Measurements from ENCODE around the gene HSDL2.
"Not testable (repeated sequence)": the region's sequence is repeated elsewhere in the genome, so short reads cannot be mapped to it uniquely, and the experiment has no call there.

The HSDL2 gene

DNA sequence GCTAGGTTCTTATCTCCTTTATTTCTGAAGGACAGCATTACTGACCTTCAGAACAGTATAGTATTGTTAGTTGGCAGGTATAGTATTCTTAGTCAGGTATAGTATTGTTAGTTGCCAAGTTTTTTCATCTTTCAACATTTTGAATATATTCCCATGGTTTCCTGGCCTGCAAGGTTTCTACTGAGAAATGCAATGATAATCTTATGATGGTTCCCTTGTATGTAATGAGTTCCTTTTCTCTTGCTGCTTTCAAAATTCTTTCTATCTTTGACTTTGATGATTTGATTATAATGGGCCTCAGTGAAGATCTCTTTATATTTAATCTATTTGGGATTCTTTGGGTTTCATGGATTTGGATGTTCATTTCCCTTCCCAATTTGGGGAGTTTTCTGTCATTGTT lies 12.4 kb upstream of the HSDL2 start:
- DNase-seq: no peak

DNA sequence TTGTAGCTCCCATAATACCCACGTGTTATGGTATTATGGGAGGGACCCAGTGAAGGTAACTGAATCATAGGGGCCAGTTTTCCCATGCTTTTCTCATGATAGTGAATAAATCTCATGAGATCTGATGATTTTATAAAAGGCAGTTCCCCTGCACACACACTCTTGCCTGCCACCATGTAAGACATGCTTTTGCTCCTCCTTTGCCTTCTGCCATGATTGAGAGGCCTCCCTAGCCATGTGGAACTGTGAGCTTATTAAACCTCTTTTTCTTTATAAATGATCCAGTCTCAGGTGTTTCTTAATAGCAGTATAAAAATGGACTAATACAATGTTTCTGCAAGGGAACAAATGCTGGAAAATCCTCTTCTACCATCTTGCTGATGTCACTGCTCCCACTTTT lies 10.1 kb upstream of the HSDL2 start:
- no peak for DNase-seq

DNA sequence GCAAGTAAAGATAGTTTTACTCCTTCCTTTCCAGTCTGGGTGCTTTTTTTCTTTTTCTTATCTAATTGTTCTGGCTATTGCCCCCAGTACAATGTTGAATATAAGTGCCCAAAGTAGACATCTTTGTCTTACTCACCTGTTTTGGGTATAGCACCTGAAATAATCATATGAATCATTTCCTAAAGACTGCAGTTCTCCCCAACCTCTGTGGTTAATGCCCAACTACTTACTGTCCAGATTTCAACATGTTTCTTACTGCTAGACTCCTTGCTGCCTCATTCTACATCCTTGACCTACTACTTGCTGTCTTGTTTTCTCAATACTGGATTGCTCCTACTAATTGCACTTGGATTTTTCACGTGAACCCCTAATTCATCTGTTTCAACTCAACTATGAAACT lies 8.8 kb upstream of the HSDL2 start:
- no peak for DNase-seq

DNA sequence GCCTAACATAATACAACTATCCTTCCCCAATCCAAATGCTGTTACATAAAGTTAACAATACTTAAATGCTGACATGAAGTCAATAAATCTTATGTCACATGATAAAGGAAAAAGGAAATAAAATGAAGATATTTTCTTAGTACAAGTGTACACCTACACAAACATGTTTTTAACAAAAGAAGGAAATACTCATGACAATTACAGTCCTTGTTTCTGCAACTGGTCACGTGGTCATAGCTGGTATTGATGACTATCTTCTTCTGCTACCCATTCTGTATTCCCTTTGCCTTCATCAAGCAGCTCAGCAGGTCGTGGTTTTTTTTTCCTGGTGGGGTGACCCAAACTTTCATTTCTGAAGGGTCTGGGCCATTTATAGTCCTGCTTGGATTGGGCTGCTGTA lies 6.2 kb upstream of the HSDL2 start:
- not testable (repeated sequence) for DNase-seq

DNA sequence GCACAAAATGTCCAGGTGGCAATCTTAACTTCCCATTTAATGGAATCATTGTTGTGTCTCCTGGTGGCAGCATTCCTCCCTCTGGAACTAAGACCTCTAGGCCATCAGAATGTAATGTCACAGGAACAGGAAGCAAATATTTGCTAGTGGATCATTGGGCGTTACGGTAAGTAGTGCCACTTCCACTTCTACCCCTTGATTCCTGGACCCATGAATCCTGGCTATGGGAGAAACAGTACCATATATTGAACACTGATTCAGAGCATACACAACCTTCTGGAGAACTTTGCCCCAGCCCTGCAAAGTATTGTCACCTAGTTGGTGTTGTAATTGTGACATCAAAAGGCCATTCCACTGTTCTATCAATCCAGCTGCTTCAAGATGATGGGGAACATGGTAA lies 5.7 kb upstream of the HSDL2 start:
- not testable (repeated sequence) for DNase-seq

DNA sequence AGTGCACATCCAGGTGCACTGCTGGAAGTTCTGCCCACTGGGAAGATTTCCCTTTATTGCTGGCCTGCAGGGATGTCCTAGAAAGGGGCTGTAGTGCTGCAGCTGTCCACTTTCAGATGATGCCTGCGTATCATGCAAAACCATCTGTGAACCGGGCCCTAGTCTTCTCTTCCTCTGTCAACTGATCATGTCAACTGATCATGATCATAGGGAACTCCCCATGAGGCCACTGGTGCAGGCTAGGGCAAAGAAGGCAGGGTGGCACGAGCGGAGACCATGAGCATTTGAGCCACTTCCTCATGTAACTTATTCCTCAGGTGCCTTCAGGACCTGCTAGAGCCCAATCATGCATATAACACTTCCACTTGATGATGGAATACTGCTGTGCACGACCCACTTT lies 4.5 kb upstream of the HSDL2 start:
- no peak for DNase-seq

DNA sequence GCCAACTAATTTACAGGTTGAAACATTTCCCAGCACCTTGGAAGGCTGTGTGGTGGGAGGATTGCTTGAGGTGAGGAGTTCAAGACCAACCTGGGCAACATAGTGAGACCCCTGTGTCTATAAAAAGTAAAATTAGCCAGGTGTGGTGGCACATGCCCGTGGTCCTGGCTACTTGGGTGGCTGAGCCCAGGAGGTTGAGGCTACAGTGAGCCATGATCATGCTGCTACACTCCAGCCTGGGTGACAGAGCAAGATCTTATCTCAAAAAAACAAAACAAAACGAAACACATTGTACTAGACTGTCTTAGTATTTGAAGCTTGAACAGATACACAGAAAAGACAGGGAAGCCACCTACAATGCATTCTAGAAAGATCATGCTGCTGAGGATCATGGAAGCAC lies 2.8 kb upstream of the HSDL2 start:
- DNase-seq: no peak

DNA sequence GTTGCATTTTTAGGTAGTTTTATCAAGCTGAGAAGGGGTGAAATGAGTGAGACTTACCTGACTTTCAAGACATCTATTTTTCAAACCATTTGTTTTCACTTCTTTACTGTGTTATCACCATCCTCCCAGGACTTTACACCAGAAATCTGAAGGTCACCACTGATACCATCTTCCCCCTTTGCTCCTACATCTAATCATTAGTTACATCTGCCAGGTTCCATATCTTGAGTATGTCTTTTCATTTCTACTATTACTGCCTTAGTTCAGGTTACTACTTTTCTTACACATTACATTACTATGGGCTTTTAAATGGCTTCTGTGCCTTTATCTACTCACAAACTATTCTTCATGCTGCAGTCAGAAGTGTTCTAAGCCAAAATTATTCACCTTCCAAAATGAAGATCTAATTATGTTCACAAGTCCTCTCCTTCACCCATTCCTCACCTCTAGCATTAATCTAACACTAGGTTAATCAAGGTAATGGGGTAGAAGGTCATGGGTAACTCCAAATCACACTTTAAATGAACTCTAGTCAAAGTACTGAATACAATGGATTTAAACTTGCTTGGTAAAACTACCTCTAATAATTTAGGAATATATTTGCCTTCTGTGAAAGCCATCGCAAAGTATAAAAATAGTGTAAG lies 2.1 kb upstream of the HSDL2 start:
- DNase-seq: no peak

DNA sequence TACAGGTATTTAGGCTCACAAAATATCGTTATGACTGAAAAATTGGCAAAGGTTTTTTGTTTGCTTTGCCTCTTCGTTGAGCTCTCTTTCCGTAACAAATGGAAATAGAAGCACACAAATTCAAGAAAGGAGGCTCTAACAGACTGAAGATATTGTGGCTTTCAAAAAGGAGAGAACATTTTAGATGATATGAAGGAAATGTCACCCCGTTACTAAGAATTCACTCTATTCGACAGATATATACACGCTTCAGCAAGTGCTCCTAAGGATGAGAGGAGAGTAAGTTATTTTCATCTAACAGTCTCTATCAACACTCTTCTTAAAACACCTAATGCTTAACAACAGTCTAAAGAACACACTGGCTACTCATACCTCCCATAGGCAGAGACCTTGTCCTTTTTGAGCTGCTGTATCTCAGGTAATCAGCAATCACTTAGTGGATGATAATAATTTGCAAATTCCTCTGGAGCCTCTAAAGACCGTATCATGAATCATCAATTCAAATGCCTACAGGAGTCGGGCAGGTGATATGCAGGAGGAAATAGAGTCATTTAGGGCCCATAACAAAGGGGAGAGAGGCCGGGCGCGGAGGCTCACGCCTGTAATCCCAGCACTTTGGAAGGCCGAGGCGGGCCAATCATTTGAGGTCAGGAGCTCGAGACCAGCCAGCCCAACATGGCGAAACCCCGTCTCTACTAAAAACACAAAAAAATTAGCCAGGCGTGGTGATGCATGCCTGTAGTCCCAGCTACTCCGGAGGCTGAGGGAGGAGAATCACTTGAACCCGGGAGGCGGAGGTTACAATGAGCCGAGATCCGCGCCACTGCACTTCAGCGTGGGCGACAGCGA lies 1.4 kb upstream of the HSDL2 start:
- DNase-seq: peak; percentile 36

DNA sequence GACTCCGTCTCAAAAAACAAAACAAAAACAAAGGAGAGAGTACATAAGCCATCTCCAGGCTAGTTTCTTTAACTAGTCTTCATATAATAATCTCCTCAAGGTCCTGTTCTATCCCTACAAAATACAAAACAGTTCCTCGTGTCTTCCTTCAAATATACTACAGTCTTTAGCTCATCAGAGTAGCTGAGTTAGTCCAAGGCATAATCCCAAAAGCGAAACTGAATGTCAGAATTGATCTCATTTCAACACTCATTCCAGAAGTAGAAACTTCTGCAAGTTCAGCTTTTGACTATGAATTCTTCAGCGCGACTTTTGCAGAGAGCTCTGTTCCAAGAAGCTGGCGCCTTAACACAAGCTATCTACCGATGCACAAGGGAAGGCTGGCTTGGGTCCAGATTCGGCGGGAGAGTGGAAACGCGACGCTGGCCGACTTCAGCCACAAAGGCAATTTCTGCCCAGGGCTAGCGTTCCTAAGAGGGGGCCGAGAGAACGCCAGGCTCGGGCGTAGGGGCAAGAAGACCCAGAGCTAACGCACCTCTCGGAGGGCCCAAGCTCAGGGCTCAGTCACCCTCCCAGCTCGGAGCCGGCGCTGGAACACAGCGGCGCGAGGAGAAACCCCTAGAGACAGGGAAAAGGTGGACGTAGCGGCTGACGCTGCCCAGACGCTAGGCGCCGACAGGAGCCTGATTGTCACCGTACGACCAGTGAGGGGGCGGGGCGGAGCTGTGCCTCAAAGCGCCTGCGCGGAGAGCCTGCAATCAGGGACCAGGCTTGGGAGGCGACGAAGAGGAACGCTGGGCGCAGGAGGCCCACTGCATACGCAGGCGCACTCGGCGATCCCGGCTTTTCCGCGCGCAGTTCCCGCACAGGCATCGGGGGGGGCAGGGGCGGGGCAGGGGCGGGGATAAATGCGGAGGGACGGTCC lies 469 bp upstream of the HSDL2 start:
- DNase-seq: peak; percentile 98

DNA sequence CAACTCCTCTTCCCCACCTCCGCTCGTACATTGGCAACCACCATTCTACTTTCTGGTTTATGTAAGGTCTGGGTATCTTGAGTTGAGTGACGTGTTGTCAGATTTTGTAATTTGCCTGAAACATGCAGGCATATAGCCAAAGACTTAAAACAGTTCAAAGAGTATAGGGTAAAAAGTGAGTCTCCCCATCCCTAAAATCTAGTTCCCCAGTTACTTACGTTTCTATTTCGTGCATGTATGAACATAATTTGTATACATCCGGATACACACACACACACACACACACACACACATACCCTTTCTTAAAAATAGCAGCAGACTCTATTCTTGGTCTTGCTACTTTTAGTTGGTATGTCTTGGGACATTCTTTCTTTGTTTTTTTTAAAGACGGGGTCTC lies 915 bp downstream of the HSDL2 start:
- DNase-seq: no peak

DNA sequence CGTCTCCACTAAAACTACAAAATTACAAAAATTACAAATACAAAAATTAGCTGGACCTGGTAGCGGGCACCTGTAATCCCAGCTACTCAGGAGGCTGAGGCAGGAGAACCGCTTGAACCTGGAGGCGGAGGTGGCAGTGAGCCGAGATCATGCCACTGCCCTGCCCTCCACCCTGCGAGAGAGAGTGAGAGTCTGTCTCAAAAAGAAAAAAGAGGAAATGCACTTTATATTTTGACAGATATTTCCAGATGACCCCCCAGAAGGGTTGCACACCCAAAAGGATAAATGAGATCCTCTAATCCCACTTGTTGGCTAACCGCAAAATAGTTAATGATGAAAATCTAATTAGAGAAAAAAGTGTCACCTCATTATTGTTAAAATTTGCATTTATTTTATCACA lies 2.2 kb downstream of the HSDL2 start:
- no peak for DNase-seq

DNA sequence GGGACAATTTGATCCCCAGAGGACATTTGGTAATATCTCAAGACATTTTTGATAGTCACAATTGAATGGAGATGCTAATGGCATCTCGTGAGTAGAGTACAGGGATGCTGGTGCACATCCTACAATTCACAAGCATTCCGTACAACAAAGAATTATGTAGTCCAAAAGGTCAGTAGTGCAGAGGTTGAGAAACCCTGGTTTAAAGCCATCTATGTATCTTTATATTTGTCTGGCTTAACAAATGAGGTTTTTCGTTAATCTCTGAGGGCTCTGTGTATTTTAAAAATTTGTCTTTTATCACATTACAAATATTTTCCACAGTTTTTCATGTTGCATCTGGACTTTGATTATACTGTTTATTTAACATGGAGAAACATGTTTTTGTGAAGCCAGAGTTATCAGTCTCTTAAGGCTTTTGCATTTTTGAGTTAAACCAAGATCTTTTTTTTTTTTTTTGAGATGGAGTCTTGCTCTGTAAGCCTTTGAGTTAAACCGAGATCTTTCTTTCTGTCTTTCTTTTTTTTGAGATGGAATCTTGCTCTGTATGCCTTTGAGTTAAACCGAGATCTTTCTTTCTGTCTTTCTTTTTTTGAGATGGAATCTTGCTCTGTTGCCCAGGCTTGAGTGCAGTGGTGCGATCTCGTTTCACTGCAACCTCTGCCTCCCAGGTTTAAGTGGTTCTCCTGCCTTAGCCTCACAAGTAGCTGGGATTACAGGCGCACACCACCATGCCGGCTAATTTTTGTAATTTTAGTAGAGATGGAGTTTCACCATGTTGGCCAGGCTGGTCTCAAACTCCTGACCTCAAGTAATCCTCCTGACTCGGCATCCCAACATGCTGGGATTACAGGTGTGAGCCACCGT lies 2.8 kb downstream of the HSDL2 start:
- DNase-seq: no peak

DNA sequence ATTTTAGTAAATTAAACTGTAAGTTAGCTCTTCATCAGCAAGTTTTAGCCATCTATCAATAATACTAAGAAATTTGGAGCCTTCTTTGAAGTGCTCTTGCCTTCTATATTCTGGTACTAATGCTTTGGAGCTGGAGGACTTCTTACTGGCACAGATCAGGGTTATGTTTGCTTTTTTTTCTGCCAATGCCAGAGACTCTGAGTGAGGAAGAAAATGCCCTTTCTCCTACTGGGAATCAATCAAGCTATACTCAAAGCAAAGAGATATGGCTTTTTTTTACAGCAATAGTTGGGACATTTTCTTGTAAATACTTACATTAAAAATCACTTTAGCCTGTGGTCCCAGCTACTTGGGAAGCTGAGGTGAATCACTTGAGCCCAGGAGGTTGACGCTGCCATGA lies 4.3 kb downstream of the HSDL2 start:
- no peak for DNase-seq

DNA sequence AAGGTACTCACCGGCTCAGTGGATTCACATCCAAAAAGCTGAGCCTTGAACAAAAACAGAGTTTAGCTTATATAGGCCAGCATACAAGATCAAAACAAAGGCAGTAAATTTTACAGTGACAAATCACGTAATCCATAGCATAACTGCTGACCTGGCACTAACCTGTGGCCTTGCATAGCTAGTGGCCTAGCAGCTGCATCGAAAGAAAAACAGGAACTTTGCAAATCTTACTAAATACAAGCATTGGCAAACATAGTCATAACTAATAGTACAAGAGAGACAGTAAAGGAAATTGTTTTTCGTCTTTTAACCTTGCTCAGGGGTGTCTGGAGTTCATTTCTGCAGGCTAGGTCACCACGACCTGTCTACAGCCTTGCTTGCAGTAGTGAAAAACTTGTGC lies 4.8 kb downstream of the HSDL2 start:
- no peak for DNase-seq

DNA sequence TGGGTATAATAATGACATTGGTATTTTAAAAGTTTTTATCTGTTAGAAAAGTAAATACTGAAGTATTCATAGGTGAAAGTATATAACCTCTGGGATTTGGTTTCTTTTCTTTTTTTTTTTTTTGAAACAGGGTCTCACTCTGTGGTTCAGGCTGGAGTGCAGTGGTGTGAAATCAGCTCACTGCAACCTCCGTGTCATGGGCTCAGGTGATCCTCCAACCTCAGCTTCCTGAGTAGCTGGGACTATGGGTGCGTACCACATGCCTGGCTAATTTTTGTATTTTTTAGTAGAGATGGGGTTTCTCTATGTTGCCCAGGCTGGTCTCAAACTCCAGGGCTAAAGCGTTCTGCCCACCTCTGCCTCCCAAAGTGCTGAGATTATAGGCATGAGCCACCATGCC lies 7.2 kb downstream of the HSDL2 start:
- DNase-seq: no peak

DNA sequence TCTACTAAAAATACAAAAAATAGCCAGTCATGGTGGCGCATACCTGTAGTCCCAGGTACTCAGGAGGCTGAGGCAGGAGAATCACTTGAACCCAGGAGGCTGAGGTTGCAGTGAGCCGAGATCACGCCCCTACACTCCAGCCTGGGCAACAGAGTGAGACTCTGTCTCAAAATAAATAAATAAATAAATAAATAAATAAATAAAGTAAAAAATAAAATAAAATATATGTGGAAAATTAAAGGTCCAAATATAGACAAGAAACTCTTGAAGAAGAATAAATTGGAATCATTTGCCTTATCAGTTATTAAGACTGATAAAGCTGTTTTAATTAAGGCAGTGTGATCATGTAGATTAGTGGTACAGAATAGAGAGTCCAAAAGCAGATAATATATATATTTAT lies 10.0 kb downstream of the HSDL2 start:
- DNase-seq: not testable (repeated sequence)

DNA sequence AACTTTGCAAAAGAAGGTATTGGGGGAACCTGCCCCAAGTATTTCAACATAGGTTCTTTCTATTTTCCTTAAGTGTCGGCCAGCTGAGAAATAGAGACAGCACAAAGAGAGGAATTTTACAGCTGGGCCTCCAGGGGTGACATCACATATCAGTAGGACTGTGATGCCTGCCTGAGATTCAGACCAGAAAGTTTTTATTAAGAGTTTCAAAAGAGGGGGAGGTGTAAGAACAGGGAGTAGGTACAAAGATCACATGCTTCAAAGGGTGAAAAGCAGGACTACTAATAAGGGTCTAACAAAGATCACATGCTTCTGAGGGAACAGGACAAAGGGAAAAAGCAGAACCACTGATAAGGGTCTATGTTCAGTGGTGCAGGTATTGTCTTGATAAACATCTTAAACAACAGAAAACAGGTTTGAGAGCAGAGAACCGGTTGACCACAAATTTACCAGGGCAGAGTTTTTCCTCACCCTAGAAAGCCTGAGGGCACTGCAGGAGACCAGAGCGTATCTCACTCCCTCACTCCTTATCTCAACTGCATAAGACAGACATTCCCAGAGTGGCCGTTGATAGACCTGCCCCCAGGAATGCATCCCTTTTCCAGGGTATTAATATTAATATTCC lies 12.1 kb downstream of the HSDL2 start:
- DNase-seq: not testable (repeated sequence)

DNA sequence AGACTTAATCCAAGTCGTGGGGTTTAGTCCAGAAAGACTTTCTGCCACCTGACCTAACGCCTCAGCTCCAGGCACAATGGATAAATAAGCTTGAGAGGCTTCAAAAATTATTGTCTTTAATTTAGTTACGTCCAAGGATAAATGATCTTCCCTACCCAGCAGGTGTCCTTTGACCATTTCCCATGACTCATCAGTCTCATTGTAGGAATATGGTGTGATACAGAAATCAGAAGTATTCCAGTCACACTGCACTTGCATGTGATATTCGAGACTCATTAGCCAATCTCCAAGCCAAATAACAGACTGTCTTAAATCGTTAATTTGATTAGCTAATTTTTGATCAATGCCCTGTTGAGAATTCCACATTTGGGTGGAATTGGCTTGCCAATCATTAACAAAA lies 13.2 kb downstream of the HSDL2 start:
- DNase-seq: not testable (repeated sequence)

DNA sequence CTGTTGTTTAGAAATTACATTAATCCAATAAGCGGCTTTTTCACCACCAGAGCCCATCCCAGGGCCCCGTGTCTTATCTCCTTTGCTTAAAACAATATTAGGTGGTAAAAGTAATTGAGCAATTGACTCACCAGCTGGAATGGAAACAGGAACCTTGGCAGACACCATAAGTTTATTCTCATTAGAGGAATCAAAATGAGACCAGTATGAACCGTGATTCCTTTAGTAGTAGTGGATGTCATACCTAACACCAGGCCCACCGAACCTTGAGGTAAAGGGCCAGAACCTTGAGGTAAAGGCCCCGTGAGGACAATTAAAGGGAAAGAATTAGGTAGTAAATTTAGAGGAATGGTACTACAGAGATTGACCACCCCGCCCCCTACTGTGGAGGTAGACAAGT lies 16.5 kb downstream of the HSDL2 start:
- DNase-seq: no peak

DNA sequence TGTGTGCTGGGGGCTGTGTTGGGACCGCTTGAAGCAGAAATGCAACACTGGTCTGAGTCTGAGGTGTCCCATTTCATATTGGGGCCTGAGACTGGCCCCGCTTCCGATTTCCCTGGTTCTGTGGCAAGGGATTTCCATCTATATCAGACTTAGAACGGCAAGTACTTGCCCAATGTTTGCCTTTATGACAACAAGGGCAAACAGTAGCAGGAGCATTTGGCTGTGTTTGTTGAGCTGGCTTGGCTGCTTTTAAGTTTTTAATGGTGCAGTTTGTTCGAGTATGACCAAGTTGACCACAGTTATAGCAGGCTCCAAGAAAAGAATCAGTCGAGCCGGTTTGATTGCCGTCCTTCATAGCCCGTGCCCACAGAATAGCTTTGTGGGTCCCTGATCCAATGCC lies 17.0 kb downstream of the HSDL2 start:
- no peak for DNase-seq

DNA sequence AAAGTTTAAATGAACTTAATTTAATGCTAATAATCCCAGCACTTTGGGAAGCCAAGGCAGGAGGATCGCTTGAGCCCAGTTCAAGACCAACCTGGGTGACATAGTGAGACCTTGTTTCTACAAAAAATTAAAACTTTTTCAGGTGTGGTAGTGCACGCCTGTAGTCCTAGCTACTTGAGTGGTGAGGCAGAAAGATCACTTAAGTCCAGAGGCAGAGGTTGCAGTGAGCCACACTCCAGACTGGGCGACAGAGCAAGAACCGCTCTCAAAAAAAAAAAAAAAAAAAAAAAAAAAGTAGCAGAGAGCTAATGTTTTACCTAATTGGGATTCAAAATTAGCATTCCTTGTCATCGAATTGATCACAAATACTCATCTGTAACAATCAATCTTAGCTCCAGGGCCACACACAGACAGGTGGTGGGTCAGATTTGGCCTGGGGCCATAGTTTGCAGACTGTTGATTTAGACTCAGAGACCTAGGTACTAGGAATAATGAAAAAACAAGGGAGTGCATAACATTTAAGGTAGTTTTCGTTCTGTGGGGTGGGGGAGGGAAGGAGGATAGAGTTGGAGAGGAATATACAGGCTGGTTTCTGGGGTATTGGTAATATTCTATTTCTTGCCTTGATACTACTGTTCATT lies 21.4 kb downstream of the HSDL2 start:
- DNase-seq: no peak

Data from activated T-cell treated with anti-CD3 and anti-CD28 coated beads, Interleukin-2, amount 50 U/mL, for 1 hour (primary cell).